COLO668 (cell line): Measurements from ENCODE around the gene CCDC80.
"Not testable (repeated sequence)": the region's sequence is repeated elsewhere in the genome, so short reads cannot be mapped to it uniquely, and the experiment has no call there.

Experiments used
- DNase-seq: peaks from one replicate; lab custom pipeline; 2025; ENCODE audit not compliant: unreplicated experiment; lab: John Stamatoyannopoulos, UW

CCDC80 gene

DNA sequence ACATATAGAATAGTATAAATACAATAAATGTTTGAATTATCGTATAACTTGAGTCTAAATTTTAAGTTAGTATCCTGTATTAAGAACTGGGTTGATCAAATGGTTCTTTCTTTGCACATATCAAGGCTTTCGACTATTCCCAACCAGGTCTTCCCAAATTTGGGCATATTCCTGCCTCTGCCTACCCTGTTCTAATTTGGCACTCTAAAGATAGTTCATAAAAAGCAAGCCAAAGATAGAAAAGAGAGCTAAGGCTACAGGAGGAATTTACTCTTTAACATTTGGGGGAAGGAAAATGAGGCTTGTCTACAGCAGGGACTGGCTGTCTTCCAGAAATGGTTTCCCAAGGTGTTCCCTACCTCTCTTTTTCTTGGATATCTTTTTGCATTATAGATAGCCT lies 43.0 kb downstream of the CCDC80 start:
- no peak for DNase-seq

- no peak for DNase-seq
Measured at GRCh38 chr3:112594856-112595255, 46.1 kb downstream of the CCDC80 start.

GRCh38 chr3:112593258-112593657 lies 47.7 kb downstream of the CCDC80 start:
- no peak for DNase-seq

DNA sequence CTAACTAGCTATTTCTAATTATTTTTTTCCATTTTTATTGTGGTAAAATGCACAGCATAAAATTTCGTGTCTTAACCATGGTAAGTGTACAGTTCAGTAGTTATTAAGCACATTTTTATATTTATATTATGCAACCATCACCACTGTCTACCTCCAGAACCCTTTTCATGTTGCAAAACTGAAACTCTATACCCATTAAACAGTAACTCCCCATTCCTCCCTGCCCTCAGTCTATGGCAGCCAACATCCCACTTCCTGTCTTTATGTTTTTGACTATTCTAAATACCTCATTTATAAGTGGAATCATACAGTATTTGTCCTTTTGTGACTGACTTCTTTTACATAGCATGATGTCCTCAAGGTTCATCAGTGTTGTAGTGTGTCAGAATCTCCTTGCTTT lies 53.6 kb downstream of the CCDC80 start:
- no peak for DNase-seq

DNA sequence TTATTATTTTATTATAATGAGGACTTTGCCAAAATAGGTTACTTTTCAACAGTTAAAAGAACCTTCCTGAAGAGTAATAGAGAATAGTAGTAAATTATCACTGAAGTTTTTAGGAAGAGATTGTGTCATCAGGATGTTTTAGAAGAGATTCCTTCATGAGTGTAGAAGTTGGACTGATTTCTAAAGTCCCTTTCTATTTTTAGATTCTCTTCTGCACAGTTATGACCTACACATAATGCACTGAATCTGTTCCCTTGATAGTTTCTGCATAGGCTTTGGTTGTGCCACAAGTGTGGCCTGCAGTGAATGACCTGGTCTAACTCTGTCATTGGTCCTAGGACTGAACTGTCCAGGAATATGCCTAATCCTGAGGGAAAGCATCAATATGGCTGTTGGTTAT lies 55.2 kb downstream of the CCDC80 start:
- DNase-seq: no peak

DNA sequence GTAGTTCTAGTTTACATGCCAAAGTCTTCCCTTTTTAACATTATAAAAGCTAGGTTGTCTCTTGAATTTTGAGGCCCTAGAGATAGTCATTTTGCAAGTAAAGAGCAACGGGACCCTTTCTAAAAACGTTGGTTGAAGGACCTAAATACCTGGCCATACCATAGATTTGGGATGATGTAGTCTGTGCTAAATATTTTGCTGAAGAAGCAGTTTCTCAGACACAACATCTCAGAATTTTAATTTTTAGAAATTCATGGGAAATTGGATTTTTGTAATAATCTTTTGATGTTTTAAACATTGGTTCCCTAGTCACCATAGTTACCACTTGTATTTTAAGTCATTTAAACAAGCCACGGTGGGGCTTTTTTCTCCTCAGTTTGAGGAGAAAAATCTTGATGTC lies 57.8 kb downstream of the CCDC80 start:
- DNase-seq: no peak

DNA sequence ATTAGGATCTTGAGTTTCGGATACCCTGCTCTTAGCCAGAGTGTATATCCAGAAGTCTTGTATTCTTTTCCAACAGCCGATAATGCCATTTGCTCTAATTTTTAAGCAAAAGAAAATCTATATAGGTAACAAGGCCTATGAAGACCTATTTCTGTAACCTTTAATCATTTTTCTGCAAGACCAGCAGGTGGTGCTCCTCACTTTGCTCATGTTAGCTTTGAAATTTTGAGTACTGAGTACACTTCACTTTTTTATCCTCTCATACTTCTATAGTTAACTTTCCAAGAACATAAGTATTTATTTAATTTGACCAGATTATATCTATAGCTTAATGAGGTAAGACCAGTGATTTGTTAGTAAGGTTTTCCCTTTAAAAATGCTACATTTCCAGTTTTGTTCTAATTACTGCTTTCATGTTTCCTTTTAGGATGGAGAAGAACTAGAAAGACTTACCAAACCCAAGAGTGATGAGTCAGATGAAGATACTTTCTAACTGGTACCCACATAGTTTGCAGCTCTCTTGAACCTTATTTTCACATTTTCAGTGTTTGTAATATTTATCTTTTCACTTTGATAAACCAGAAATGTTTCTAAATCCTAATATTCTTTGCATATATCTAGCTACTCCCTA lies 58.6 kb downstream of the CCDC80 start:
- DNase-seq: peak; percentile 3

DNA sequence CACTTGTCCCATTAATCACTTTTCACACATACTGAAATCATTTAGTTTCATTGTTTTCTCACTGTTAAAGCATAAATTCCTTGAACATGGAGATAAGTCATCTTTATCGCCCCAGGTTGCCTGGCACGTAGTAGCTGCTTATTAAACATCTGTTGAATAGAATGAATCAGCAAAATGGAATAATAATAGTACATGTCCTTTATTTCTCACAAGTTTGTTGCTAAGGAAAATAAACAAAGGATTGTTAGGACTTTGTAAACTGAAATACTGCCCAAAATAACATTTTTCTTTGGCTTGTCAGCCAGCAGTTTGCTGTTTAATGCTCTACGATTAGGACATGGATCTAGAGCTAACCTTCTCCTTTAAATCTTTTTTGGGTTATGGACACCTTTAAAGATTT lies 61.2 kb downstream of the CCDC80 start:
- no peak for DNase-seq

DNA sequence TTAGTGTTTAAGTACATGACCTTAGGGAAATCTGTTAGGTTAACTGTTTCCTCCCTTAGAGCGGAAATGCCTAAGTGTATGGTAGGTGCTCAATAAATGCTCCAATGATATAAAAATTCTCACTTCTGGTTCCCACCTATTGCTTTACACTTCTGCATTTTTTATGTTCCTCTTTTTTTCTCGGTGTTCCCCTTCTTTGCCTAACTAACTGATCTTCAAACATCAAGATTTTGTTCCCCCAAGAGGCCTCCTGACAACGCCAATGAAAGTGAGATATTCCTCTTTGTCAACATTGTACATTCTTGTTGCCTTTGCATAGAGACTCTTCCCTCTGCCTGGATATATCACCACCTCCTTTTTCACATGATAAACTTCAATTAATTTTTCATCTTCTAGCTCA lies 61.7 kb downstream of the CCDC80 start:
- DNase-seq: no peak

GRCh38 chr3:112572701-112573100 lies 68.2 kb downstream of the CCDC80 start:
- DNase-seq: no peak

- no peak for DNase-seq
Measured at GRCh38 chr3:112569265-112569664, 71.7 kb downstream of the CCDC80 start.

DNA sequence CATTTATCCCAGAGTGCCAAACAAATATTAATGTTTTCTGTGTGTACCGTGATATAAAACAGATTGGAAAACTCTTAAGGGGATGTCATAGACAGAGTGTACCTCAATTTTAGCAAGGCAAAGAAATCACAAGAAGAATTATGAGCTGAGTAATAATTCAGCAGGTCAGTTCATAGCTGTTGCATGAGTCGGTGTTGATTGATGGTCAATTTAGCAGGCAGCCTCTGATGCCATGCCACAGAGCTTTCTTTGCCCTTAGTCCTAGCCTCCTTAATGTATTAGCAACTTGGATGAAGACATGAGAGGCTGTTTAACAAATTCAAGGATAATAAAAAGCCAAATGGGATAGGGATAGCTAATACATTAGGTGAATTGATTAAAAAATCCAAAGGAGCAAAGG lies 72.3 kb downstream of the CCDC80 start:
- DNase-seq: no peak

GRCh38 chr3:112564940-112565305 lies 76.0 kb downstream of the CCDC80 start:
- no peak for DNase-seq

DNA sequence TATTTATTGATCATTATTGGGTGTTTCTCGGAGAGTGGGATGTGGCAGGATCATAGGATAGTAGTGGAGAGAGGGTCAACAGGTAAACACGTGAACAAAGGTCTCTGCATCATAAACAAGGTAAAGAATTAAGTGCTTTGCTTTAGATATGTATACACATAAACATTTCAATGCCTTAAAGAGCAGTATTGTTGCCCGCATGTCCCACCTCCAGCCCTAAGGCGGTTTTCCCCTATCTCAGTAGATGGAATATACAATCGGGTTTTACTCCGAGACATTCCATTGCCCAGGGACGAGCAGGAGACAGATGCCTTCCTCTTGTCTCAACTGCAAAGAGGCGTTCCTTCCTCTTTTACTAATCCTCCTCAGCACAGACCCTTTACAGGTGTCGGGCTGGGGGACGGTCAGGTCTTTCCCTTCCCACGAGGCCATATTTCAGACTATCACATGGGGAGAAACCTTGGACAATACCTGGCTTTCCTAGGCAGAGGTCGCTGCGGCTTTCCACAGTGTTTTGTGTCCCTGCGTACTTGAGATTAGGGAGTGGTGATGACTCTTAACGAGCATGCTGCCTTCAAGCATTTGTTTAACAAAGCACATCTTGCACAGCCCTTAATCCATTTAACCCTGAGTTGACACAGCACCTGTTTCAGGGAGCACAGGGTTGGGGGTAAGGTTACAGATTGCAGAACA lies 76.5 kb downstream of the CCDC80 start:
- not testable (repeated sequence) for DNase-seq

DNA sequence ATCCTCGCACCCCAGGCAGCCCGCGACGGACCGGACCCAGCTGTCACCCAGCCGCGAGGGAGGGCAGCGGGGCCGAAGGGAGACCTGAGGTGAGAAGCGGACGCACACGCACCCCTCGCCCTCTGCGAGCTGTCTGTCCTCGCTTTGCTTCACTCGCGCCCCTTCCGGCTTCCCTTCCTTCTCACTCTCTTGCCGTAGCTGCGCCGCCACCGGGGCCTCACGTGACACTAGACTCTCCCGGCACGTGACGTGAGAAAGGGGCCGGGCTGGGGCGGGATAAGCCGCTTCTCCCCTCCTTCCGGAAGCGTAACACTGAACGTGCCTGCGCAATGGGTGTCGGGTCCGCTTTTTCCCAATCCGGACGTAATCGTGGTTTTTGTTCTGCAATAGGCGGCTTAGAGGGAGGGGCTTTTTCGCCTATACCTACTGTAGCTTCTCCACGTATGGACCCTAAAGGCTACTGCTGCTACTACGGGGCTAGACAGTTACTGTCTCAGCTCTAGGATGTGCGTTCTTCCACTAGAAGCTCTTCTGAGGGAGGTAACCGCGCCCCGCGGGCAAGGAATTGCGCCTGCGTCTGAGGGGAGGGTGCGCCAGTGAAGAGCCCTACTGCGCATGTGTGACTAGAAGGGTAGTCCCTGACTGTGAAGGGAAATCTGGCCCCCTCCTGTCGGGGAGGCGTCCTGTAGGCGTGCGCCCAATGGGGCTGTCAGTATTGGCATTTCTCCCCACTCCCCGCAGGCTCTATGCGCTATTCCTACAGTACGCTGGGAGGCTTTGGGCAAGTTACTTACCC lies 79.0 kb downstream of the CCDC80 start, which contains the start of the genes ATG3 and SLC35A5:
TSS of gene ATG3 (minus strand) at position 229 of the 796 bp plus-strand sequence. CDS start 434 bp downstream, outside the sequence.
TSS of gene SLC35A5 (plus strand) at position 312 of the 796 bp plus-strand sequence. CDS start 1,359 bp downstream, outside the sequence.
- DNase-seq: peak; percentile 94

- DNase-seq: peak; percentile 80
Measured at GRCh38 chr3:112561484-112561733, 79.5 kb downstream of the CCDC80 start.

DNA sequence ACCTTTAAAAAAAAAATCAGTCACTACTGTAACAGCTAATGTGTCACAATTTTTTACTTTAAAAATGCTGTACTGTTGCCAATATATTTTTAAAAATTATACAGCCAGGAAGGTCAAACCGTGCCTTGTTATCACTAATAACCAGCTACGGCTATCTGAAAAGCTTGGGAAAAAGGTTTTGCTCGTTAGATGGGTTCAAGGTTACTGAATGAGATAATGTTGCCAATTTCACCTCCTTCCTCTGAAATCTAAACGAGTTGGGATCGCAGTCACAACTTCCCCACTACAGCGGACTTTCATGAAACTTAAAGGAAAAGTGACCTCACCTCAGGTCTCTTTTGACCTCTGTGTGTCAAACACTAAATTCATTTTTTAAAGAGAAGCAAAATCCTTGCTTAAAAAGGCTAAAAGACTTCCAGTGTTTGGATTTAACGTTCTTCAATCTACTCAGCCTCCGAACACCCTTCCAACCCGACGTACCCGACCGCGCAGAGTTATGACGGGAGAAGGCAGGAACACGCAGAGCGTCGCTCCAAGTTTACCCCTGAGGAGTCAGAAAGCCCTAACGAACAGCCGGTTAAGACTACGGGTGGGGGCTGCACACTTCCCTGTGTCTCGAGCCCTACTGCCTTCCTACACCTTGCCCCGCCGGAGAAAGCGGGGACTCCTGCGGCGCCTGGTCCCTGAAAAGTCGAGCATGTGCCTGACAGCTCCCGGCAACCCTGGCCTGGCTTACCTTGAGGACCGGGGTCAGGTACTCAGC lies 80.0 kb downstream of the CCDC80 start:
- peak; percentile 64 for DNase-seq

DNA sequence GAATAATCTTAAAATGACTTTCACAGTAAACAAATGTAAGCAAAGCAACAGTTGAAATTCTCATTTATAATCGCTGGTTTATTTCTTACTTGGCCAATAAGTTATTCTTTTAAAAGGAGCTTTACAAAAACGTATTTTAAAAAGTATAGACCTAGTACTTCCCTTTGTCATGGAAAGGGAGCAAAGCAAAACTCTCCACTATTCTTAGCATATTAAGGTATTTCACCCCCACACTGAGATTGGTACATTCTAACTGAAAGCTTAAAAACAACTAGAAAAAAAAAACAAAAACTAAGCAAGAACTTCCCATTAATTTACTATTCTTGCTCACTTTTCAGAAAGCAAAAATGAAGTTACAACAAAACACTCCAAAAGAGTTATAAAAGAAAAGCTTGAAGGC lies 80.6 kb downstream of the CCDC80 start:
- no peak for DNase-seq

GRCh38 chr3:112557976-112558375 lies 83.0 kb downstream of the CCDC80 start:
- no peak for DNase-seq

- DNase-seq: no peak
Measured at GRCh38 chr3:112555535-112556170, 85.3 kb downstream of the CCDC80 start.

DNA sequence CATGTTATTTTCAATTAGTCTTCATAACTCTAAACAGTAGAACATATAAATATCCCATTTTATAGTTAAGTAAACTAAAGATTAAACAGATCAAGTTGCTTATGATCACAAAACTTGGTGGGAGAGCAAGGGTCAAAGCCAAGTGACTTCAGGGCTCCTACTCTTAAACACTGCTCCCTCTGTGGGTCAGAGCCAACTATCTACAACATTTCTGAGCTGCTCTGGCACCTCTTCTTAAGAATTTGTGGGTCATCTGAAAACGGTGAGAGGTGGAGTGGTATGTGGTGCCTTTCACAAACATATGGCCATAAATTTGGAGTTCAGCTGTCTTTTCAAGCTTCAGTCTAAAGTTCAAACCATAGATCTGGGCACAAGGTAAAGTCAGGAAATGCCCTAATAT lies 90.1 kb downstream of the CCDC80 start:
- no peak for DNase-seq
